Right lobe of liver (tissue), 6 donors: ENCODE measurements around the gene POLR3E. TPM values are rescaled to one million over a fixed set of nuclear protein-coding genes. Genes with fewer than 3 reads are reported as not detected.
"Not testable (repeated sequence)": the region's sequence is repeated elsewhere in the genome, so short reads cannot be mapped to it uniquely, and the experiment has no call there.

ENCODE experiments used
- ATAC-seq, 4 donors: fragments of 200-7000 bp; cut with Tn5 transposase; one replicate each; pipeline ENCODE4 v1.9.1; 2020; ENCODE audit warnings: mild to moderate bottlenecking in 4 of 4, moderate library complexity in 4 of 4
- DNase-seq, 3 donors: peaks; one replicate each; pipeline ENCODE4 v3.0.0-alpha.2; 2020
- H3K27ac ChIP-seq, 3 donors: fragments of 200-600 bp; one replicate each; pipeline ENCODE4 v1.8.0; 2022
- H3K27me3 ChIP-seq, 2 donors: fragments of 200-600 bp; one replicate each; pipeline ENCODE4 v1.8.0; 2022
- H3K36me3 ChIP-seq, 4 donors: fragments of 200-600 bp; sonication (generic) in 1 of 4; one replicate each; pipeline versions ENCODE4 v1.5.1 to v1.8.0; 2017 to 2022; ENCODE audit warnings: control low read depth in 1 of 4
- H3K4me1 ChIP-seq, 4 donors: fragments of 200-600 bp; sonication (generic) in 1 of 4; one replicate each; pipeline versions ENCODE4 v1.5.1 to v1.8.0; 2017 to 2022; ENCODE audit warnings: control low read depth in 1 of 4
- H3K4me3 ChIP-seq, 3 donors: fragments of 200-600 bp; one replicate each; pipeline ENCODE4 v1.8.0; 2022
- H3K9me3 ChIP-seq, 4 donors: fragments of 200-600 bp; sonication (generic) in 1 of 4; one replicate each; pipeline versions ENCODE4 v1.5.1 to v1.8.0; 2017 to 2022; ENCODE audit warnings: control low read depth in 1 of 4
- CTCF ChIP-seq, 4 donors: fragments of 200-600 bp in 3 of 4; fragments of 450-650 bp in 1 of 4; IDR thresholded peaks; one replicate each; pipeline versions ENCODE4 v1.5.1 to v1.8.0; 2016 to 2022; ENCODE audit warnings: antibody characterized with exemption in 4 of 4, mild to moderate bottlenecking in 2 of 4
- POLR2A ChIP-seq: fragments of 450-650 bp; IDR thresholded peaks from one replicate; pipeline ENCODE4 v1.6.1; 2017; ENCODE audit warnings: antibody characterized with exemption, mild to moderate bottlenecking
- WGBS: methylation state at CpG from one replicate; pipeline ENCODE4 v1.1.6; 2018; ENCODE audit warnings: low coverage, low lambda C conversion rate; ENCODE audit not compliant: insufficient coverage; ENCODE audit errors: missing lambda C conversion rate; 5-methylcytosine and 5-hydroxymethylcytosine counted together
- intact Hi-C, 2 donors: fragments of 100-400 bp; cut with DNase I; formaldehyde crosslinking; loops; one replicate each; pipeline versions ENCODE4 v1.11.2 to v1.14.1; 2022
- total RNA-seq, 6 experiments: library from RNA; depleted of rRNA in 2 of 6; stranded (reverse); fragments of >200 nt in 2 of 6; fragmentation: NEBNext Ultra II Directional in 3 of 6; extraction: Animal tissue kit (Norgen Biotek cat#: 25700) in 3 of 6; gene quantifications; one replicate each; pipeline versions ENCODE4 v1.1.0 to v1.2.4, GENCODE V29; 2016 to 2023
- donor health status: DM: no; HTN: yes; CAD: no.
- donor health status: DM: no; HTN: no; CAD: no.
- donor health status: DM: no; HTN: no; CAD: no.
- donor health status: DM: no; HTN: yes; CAD: no.
- donor health status: DM: no; HTN: yes; CAD: no.

POLR3E gene
- total RNA-seq, 6 experiments from 2014 or later = 15.8 to 35.7 (median 26.9) TPM

GRCh38 chr16:22299036-22299435, 1.8 kb downstream of the POLR3E start:
- H3K9me3 ChIP-seq = no peaks in the 10 kb centered on the region
- peaks cover 0 to 7% (median 0%) of the 10 kb centered on the region in 4 donors for H3K4me1 ChIP-seq
- no peaks in the 10 kb centered on the region for H3K27me3 ChIP-seq
- H3K4me3 ChIP-seq = no peak overlapping the region
- 100% methylated on average over 1 of the region's 1 CpG for WGBS
- ATAC-seq = no peak
- DNase-seq = no peak
- intact Hi-C loops = loop anchor here in 1 of 2 donors (5.0 kb wide), 1 partner anchor 97 kb away; no protein-coding TSS in a partner anchor
- H3K36me3 ChIP-seq = peaks cover 0 to 7% (median under 1%) of the 10 kb centered on the region in 4 donors
- H3K27ac ChIP-seq = peak overlapping the region in 1 of 3 donors; percentile 99
- TF ChIP-seq POLR2A = no peak
- TF ChIP-seq CTCF (IDR thresholded peaks at IDR 0.05) = no peak

GRCh38 chr16:22300427-22301071, 3.3 kb downstream of the POLR3E start:
- H3K4me1 ChIP-seq = peaks cover 0 to 7% (median 0%) of the 10 kb centered on the region in 4 donors
- H3K27ac ChIP-seq = no peak overlapping the region
- WGBS = 33% methylated on average over 7 of the region's 8 CpGs
- TF ChIP-seq CTCF (IDR thresholded peaks at IDR 0.05) = peak; percentile 56 to 74 (median 72)
- TF ChIP-seq POLR2A = no peak
- ATAC-seq = peak; percentile 22 to 50 (median 30)
- H3K4me3 ChIP-seq = no peak overlapping the region
- H3K36me3 ChIP-seq = peaks cover 0 to 7% (median 2%) of the 10 kb centered on the region in 4 donors
- DNase-seq = peak; percentile 74 to 79 (median 79)
- no peaks in the 10 kb centered on the region for H3K9me3 ChIP-seq
- intact Hi-C loops = no loop called here
- no peaks in the 10 kb centered on the region for H3K27me3 ChIP-seq

GRCh38 chr16:22301423-22301822, 4.2 kb downstream of the POLR3E start:
- DNase-seq, intact Hi-C loops, ATAC-seq, H3K27me3 ChIP-seq, H3K4me3 ChIP-seq, H3K4me1 ChIP-seq, H3K9me3 ChIP-seq, H3K27ac ChIP-seq: not testable (repeated sequence)
- peaks cover 0 to 14% (median 6%) of the 10 kb centered on the region in 4 donors for H3K36me3 ChIP-seq
- whole genome bisulfite sequencing = 92% methylated on average over 7 of the region's 7 CpGs

GRCh38 chr16:22302776-22303363, 5.7 kb downstream of the POLR3E start:
- 89% methylated on average over 8 of the region's 12 CpGs for WGBS
- TF ChIP-seq CTCF (IDR thresholded peaks at IDR 0.05) = no peak
- no peak for TF ChIP-seq POLR2A
- H3K27ac ChIP-seq = no peak overlapping the region
- intact Hi-C loops = no loop called here
- H3K27me3 ChIP-seq = no peaks in the 10 kb centered on the region
- H3K36me3 ChIP-seq = peaks cover 0 to 23% (median 12%) of the 10 kb centered on the region in 4 donors
- ATAC-seq = no peak
- H3K4me3 ChIP-seq = no peak overlapping the region
- DNase-seq = no peak
- peaks cover 0 to 7% (median 0%) of the 10 kb centered on the region in 4 donors for H3K4me1 ChIP-seq
- H3K9me3 ChIP-seq = no peaks in the 10 kb centered on the region

GRCh38 chr16:22304411-22304810, 7.2 kb downstream of the POLR3E start:
- WGBS = 98% methylated on average over 4 of the region's 4 CpGs
- Histone ChIP-seq H3K27me3 (no peaks in the 10 kb centered on the region), H3K27ac (no peak overlapping the region), H3K36me3 (peaks cover 0 to 38% (median 15%) of the 10 kb centered on the region in 4 donors), H3K4me1 (peaks cover 0 to 7% (median 0%) of the 10 kb centered on the region in 4 donors), H3K4me3 (no peak overlapping the region), H3K9me3 (no peaks in the 10 kb centered on the region)
- intact Hi-C loops = no loop called here
- ATAC-seq = no peak
- DNase-seq = no peak
- no peak for TF ChIP-seq CTCF (IDR thresholded peaks at IDR 0.05)
- TF ChIP-seq POLR2A = no peak
